Transverse colon (tissue), 4 donors: ENCODE measurements around the gene HK1. TPM values are rescaled to one million over a fixed set of nuclear protein-coding genes. Genes with fewer than 3 reads are reported as not detected.
A peak's percentile ranks its signal among the peaks of the same experiment; 100 is the strongest.

Source experiments
- DNase-seq: peaks from one replicate; pipeline ENCODE4 v3.0.0-alpha.2; 2019
- H3K27ac ChIP-seq, 4 donors: fragments of 200-600 bp; sonication (generic); 2 replicates each; pipeline ENCODE4 v1.5.1; 2016 to 2018; ENCODE audit warnings: inconsistent platforms in 4 of 4
- H3K27me3 ChIP-seq: fragments of 200-600 bp; sonication (generic); 2 replicates; pipeline ENCODE4 v1.5.1; 2017; ENCODE audit warnings: inconsistent platforms
- H3K36me3 ChIP-seq, 4 donors: fragments of 200-600 bp; sonication (generic); 2 replicates each; pipeline ENCODE4 v1.5.1; 2017 to 2019; ENCODE audit warnings: inconsistent platforms in 4 of 4
- H3K4me1 ChIP-seq, 4 donors: fragments of 200-600 bp; sonication (generic); 2 replicates each; pipeline ENCODE4 v1.5.1; 2017 to 2020; ENCODE audit warnings: inconsistent platforms in 4 of 4
- H3K4me3 ChIP-seq, 4 donors: fragments of 200-600 bp; sonication (generic); 1 replicate in 1 of 4; 2 replicates in 3 of 4; pipeline versions ENCODE4 v1.5.1 to v1.6.1; 2017 to 2019; ENCODE audit warnings: inconsistent platforms in 4 of 4
- H3K9me3 ChIP-seq, 2 donors: fragments of 200-600 bp; sonication (generic); 2 replicates each; pipeline ENCODE4 v1.5.1; 2017 to 2019; ENCODE audit warnings: inconsistent platforms in 2 of 2
- EP300 ChIP-seq: sonication (generic); formaldehyde crosslinking; IDR thresholded peaks from one replicate; pipeline ENCODE4 v1.6.1; 2017; ENCODE audit warnings: antibody characterized with exemption, low read depth
- POLR2A ChIP-seq: fragments of 450-650 bp; IDR thresholded peaks from one replicate; pipeline ENCODE4 v1.6.1; 2016; ENCODE audit warnings: antibody characterized with exemption, mild to moderate bottlenecking, moderate library complexity
- POLR2AphosphoS5 ChIP-seq, 3 donors: sonication (generic); formaldehyde crosslinking; IDR thresholded peaks; one replicate each; pipeline ENCODE4 v1.6.1; 2016; ENCODE audit warnings: antibody characterized with exemption in 3 of 3
- WGBS, 2 donors: methylation state at CpG; one replicate each; pipeline ENCODE4 v1.1.5; 2018; ENCODE audit warnings: low coverage in 1 of 2; 5-methylcytosine and 5-hydroxymethylcytosine counted together
- in situ Hi-C, 4 donors: fragments of 200-750 bp; cut with MboI; loops; one replicate each; pipeline versions ENCODE4 v1.15.0 to v1.15.1; 2017; ENCODE audit warnings: low sequenced_read_pairs in 3 of 4, low pct_ligation_motif_present in 1 of 4, low pct_unique_long_range_greater_than_20kb in 1 of 4
- intact Hi-C: fragments of 100-400 bp; cut with DNase I; formaldehyde crosslinking; loops from one replicate; pipeline ENCODE4 v1.15.1; 2023; ENCODE audit warnings: low total_unique reads
- total RNA-seq, 4 donors: library from RNA; depleted of rRNA; stranded (reverse); fragments of >200 nt; gene quantifications; one replicate each; pipeline ENCODE4 v1.1.0, GENCODE V29; 2016
- TF ChIP-seq, protein P1 (sequence below), 5 experiments: fragments of 200-600 bp in 3 of 5; fragments of 450-650 bp in 2 of 5; sonication (generic) in 3 of 5; IDR thresholded peaks; 1 replicate in 2 of 5; 2 replicates in 3 of 5; pipeline ENCODE4 v1.5.1; 2016 to 2017; ENCODE audit warnings: antibody characterized with exemption in 5 of 5, inconsistent platforms in 3 of 5, mild to moderate bottlenecking in 2 of 5, moderate library complexity in 1 of 5

The HK1 gene
- total RNA-seq, 4 donors from 2014 or later = 27.3 to 69.9 (median 54.0) TPM

DNA sequence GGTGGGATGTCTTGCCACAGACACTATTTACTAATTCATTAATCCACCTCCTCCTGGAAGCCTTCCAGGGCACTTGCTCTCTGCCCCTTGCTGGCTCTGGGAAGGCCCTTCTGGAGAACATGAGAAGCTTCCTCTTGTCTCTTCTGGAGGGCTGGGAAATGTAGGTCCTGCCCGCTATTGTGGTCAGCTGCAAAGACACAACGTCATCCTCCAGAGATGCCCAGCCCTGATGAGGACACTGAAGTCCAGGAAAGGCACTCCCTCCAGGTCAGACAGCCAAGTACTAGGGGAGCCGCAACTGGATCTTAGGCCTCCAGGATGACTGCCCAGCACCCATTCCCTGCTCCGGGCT is 148.1 kb downstream of the HK1 start:
- no peak for DNase-seq
- no peaks in the 10 kb centered on the region for H3K36me3 ChIP-seq
- no peak for TF ChIP-seq POLR2AphosphoS5 (IDR thresholded peaks at IDR 0.05)
- TF ChIP-seq, protein P1, sequence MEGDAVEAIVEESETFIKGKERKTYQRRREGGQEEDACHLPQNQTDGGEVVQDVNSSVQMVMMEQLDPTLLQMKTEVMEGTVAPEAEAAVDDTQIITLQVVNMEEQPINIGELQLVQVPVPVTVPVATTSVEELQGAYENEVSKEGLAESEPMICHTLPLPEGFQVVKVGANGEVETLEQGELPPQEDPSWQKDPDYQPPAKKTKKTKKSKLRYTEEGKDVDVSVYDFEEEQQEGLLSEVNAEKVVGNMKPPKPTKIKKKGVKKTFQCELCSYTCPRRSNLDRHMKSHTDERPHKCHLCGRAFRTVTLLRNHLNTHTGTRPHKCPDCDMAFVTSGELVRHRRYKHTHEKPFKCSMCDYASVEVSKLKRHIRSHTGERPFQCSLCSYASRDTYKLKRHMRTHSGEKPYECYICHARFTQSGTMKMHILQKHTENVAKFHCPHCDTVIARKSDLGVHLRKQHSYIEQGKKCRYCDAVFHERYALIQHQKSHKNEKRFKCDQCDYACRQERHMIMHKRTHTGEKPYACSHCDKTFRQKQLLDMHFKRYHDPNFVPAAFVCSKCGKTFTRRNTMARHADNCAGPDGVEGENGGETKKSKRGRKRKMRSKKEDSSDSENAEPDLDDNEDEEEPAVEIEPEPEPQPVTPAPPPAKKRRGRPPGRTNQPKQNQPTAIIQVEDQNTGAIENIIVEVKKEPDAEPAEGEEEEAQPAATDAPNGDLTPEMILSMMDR (IDR thresholded peaks at IDR 0.05) = no peak
- TF ChIP-seq EP300 = no peak
- TF ChIP-seq POLR2A = no peak
- peak overlapping the region; percentile 77 to 82 (median 79) for H3K27ac ChIP-seq
- intact Hi-C loops = loop anchor here (2.0 kb wide), 1 partner anchor 82 kb away; no protein-coding TSS in a partner anchor
- H3K4me3 ChIP-seq = no peak overlapping the region
- peaks cover 14 to 48% (median 29%) of the 10 kb centered on the region in 4 donors for H3K4me1 ChIP-seq
- no peaks in the 10 kb centered on the region for H3K27me3 ChIP-seq
- 83% methylated on average over 4 of the region's 4 CpGs; no CpG with 5 or more reads in 1 of the 2 donors for WGBS, 2 donors
- no peaks in the 10 kb centered on the region for H3K9me3 ChIP-seq
- in situ Hi-C loops = loop anchor here in 1 of 4 donors (5.0 kb wide), 1 partner anchor 81 kb away; no protein-coding TSS in a partner anchor

GRCh38 chr10:69428165-69428564 is 149.9 kb downstream of the HK1 start:
- Histone ChIP-seq H3K9me3 (no peaks in the 10 kb centered on the region), H3K36me3 (no peaks in the 10 kb centered on the region), H3K27ac (no peak overlapping the region), H3K4me1 (peaks cover 14 to 38% (median 24%) of the 10 kb centered on the region in 4 donors), H3K4me3 (no peak overlapping the region), H3K27me3 (no peaks in the 10 kb centered on the region)
- intact Hi-C loops (no loop called here), in situ Hi-C loops (loop anchor here in 1 of 4 donors (5.0 kb wide), 1 partner anchor 79 kb away; no protein-coding TSS in a partner anchor)
- DNase-seq = no peak
- TF ChIP-seq, protein P1 (IDR thresholded peaks at IDR 0.05) = no peak
- TF ChIP-seq POLR2A (no peak), POLR2AphosphoS5 (IDR thresholded peaks at IDR 0.05) (no peak), EP300 (no peak)
- 57 to 59% methylated on average over 5 to 8 of the region's 8 CpGs for WGBS, 2 donors

DNA sequence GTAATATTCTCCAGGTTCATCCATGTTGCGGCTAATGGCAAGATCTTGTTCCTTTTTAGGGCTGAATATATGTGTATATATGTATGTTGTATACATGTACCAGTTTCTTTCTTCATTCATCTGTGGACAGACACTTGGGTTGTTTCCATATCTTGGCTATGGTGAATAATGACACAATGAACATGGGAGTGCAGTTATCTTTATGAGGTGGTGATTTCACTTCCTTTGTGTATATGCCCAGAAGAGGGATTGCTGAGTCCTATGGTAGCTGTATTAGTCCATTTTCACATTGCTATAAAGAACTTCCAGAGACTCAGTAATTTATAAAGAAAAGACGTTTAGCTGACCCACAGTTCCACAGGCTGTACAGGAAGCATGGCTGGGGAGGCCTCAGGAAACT is 155.9 kb downstream of the HK1 start:
- intact Hi-C loops = no loop called here
- 65 to 100% methylated on average over 1 to 2 of the region's 2 CpGs for WGBS, 2 donors
- Histone ChIP-seq H3K27me3 (no peaks in the 10 kb centered on the region), H3K4me3 (no peak overlapping the region), H3K9me3 (no peaks in the 10 kb centered on the region), H3K36me3 (no peaks in the 10 kb centered on the region), H3K4me1 (peaks cover 6 to 18% (median 13%) of the 10 kb centered on the region in 4 donors), H3K27ac (peak overlapping the region in 2 of 4 donors; percentile 32 to 51)
- TF ChIP-seq POLR2A (no peak), POLR2AphosphoS5 (IDR thresholded peaks at IDR 0.05) (no peak), EP300 (no peak)
- TF ChIP-seq, protein P1 (IDR thresholded peaks at IDR 0.05) = no peak
- no peak for DNase-seq
- in situ Hi-C loops = no loop called here

- no peak for TF ChIP-seq POLR2A
- TF ChIP-seq POLR2AphosphoS5 (IDR thresholded peaks at IDR 0.05) = no peak
- TF ChIP-seq, protein P1 (IDR thresholded peaks at IDR 0.05) = no peak
- no peak for TF ChIP-seq EP300
- DNase-seq = no peak
- no peak overlapping the region for H3K4me3 ChIP-seq
These were observed 156.6 kb downstream of the HK1 start for GRCh38 chr10:69434926-69435325.

More at GRCh38 chr10:69434926-69435325, 156.6 kb downstream of the HK1 start:
- intact Hi-C loops = no loop called here
- H3K4me1 ChIP-seq = peaks cover 14 to 26% (median 21%) of the 10 kb centered on the region in 4 donors
- no peaks in the 10 kb centered on the region for H3K36me3 ChIP-seq
- no peaks in the 10 kb centered on the region for H3K27me3 ChIP-seq
- in situ Hi-C loops = no loop called here
- H3K27ac ChIP-seq = no peak overlapping the region
- H3K9me3 ChIP-seq = no peaks in the 10 kb centered on the region
- WGBS, 2 donors = 95 to 100% methylated on average over 2 to 9 of the region's 11 CpGs
